Activated CD8-positive, alpha-beta T cell treated with anti-CD3 and anti-CD28 coated beads, Interleukin-2, amount 10 ng/mL, durations not matched to agents 7 days and 5 days (primary cell): Measurements from ENCODE around the gene PSPH. TPM values are rescaled to one million over a fixed set of nuclear protein-coding genes. Genes with fewer than 3 reads are reported as not detected.

Source experiments
- ATAC-seq: fragments of 150-1000 bp; cut with Tn5 transposase; one replicate; pipeline ENCODE4 v1.10.0; 2021; ENCODE audit warnings: moderate library complexity
- CTCF ChIA-PET: fragments of 350-600 bp; sonication (Branson Sonifier 250); formaldehyde crosslinking; loops from one replicate; lab custom pipeline; 2021; ENCODE audit warnings: antibody characterized with exemption; lab: Charles Lee
- POLR2A ChIA-PET: fragments of 350-600 bp; sonication (Branson Sonifier 250); formaldehyde crosslinking; loops from one replicate; lab custom pipeline; 2021; ENCODE audit warnings: antibody characterized with exemption; lab: Charles Lee
- DNase-seq: peaks from one replicate; pipeline ENCODE4 v3.0.0-alpha.2; 2020
- H3K27ac Mint-ChIP-seq: one replicate; pipeline ENCODE4 v1.8.0; 2021; ENCODE audit warnings: mild to moderate bottlenecking, mixed read lengths
- H3K27me3 Mint-ChIP-seq: one replicate; pipeline ENCODE4 v1.8.0; 2021; ENCODE audit warnings: low read depth, mixed read lengths
- H3K36me3 Mint-ChIP-seq: one replicate; pipeline ENCODE4 v1.8.0; 2021; ENCODE audit warnings: low read depth, mixed read lengths
- H3K4me1 Mint-ChIP-seq: one replicate; pipeline ENCODE4 v1.8.0; 2021; ENCODE audit warnings: low read depth, mixed read lengths
- H3K4me3 Mint-ChIP-seq: one replicate; pipeline ENCODE4 v1.8.0; 2021; ENCODE audit warnings: mild to moderate bottlenecking, mixed read lengths
- H3K9me3 Mint-ChIP-seq: one replicate; pipeline ENCODE4 v1.8.0; 2022; ENCODE audit warnings: mixed read lengths; ENCODE audit not compliant: insufficient read depth
- total RNA-seq, 2 experiments: library from RNA; stranded (reverse); gene quantifications; one replicate each; pipeline ENCODE4 v1.2.3, GENCODE V29; 2021

Gene PSPH
- total RNA-seq, 2 experiments from 2014 or later = 14.6 to 16.8 TPM

DNA sequence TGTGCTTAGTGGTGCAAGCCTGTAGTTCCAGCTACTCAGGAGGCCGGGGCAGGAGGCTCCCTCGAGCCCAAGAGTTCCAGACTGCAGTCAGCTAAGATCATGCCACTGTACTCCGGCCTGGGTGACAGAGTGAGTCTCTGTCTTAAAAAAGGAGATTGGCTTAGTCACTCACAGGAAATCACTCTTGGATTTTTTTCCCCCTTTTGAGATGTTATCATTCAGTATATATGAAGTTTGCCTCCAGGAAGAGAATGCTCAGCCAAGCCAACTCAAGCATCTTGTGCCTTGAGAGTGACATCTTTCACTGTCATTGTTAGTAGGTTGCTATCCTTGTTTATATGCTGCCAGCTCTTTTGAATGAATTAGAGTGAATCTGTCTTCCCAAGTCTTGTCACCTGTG, 58.9 kb downstream of the PSPH start:
- no peak overlapping the region for H3K4me3 Mint-ChIP-seq
- ChIA-PET POLR2A (no interaction called here), CTCF (no interaction called here)
- DNase-seq = no peak
- H3K9me3 Mint-ChIP-seq = no peaks in the 10 kb centered on the region
- ATAC-seq = no peak
- peaks cover 28% of the 10 kb centered on the region for H3K36me3 Mint-ChIP-seq
- no peaks in the 10 kb centered on the region for H3K27me3 Mint-ChIP-seq
- no peaks in the 10 kb centered on the region for H3K4me1 Mint-ChIP-seq
- no peak overlapping the region for H3K27ac Mint-ChIP-seq

DNA sequence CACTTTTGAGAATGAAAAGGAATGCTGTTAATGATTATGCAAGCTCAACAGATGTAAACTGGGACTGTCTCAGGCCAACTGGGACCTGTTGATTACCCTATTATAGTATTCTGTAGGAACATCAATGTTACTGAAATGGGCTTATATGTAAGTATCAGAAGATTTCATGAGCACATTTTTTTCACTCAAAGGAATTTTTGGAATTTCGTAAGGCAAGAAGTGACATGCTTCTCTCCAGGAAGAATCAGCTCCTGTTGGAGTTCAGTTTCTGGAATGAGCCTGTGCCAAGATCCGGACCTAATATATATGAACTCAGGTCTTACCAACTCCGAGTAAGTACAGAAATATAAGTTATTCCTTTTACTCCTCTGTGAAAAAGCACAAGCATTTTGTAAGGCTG, 67.7 kb downstream of the PSPH start:
- Mint-ChIP-seq H3K27ac (no peak overlapping the region), H3K4me1 (no peaks in the 10 kb centered on the region), H3K36me3 (peaks cover 34% of the 10 kb centered on the region), H3K27me3 (no peaks in the 10 kb centered on the region), H3K9me3 (no peaks in the 10 kb centered on the region), H3K4me3 (no peak overlapping the region)
- ChIA-PET POLR2A (no interaction called here), CTCF (no interaction called here)
- ATAC-seq = no peak
- DNase-seq = no peak

DNA sequence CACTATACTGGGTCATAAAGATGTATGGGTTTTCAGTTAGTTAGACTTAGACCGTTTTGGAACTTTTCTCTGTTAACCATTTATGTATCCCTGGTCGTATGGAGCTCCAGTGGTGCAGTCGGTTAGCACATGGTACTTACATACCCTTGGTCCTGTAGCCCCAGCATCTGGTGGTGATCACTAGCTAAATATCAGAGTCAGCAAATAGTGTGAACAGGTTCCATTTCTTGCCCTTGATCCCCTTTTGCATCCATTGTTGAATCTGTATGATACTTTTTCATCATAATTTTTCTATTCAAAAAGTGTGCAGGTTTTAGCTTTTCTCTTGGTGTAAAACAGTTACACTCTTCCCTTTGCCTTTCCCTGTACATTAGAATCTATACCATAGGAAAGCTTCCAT, 71.0 kb downstream of the PSPH start:
- ChIA-PET CTCF (interaction anchor here (1.5 kb wide), 1 partner anchor 16 kb away, joined by 5 read pairs; no protein-coding TSS in a partner anchor), POLR2A (no interaction called here)
- peaks cover 30% of the 10 kb centered on the region for H3K36me3 Mint-ChIP-seq
- H3K27me3 Mint-ChIP-seq = no peaks in the 10 kb centered on the region
- H3K27ac Mint-ChIP-seq = no peak overlapping the region
- no peak overlapping the region for H3K4me3 Mint-ChIP-seq
- no peaks in the 10 kb centered on the region for H3K4me1 Mint-ChIP-seq
- ATAC-seq (no peak), DNase-seq (no peak)
- no peaks in the 10 kb centered on the region for H3K9me3 Mint-ChIP-seq

DNA sequence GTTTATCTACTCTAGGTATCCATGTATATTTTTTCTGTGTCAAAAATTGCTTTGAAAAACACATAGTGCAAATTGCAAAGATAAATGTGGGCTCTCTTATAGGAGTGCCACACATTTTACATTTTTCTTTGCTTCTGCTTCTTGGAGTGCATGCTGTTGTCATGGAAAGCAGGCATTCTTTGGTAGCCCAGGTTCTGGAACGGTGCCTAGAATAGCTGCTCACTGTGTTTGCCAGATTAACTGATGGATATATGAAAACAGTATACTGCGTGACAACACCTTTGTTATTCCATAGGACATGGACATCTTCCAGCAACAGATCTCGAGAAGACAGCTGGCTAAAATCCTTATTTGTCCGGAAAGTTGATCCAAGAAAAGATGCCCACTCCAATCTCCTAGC, 73.4 kb downstream of the PSPH start:
- ChIA-PET CTCF (interaction anchor here (1.2 kb wide), 1 partner anchor 14 kb away, joined by 3 read pairs; no protein-coding TSS in a partner anchor), POLR2A (no interaction called here)
- H3K36me3 Mint-ChIP-seq = peaks cover 20% of the 10 kb centered on the region
- no peak for DNase-seq
- H3K27me3 Mint-ChIP-seq = no peaks in the 10 kb centered on the region
- no peak overlapping the region for H3K4me3 Mint-ChIP-seq
- no peak for ATAC-seq
- H3K4me1 Mint-ChIP-seq = no peaks in the 10 kb centered on the region
- H3K9me3 Mint-ChIP-seq = no peaks in the 10 kb centered on the region
- no peak overlapping the region for H3K27ac Mint-ChIP-seq

DNA sequence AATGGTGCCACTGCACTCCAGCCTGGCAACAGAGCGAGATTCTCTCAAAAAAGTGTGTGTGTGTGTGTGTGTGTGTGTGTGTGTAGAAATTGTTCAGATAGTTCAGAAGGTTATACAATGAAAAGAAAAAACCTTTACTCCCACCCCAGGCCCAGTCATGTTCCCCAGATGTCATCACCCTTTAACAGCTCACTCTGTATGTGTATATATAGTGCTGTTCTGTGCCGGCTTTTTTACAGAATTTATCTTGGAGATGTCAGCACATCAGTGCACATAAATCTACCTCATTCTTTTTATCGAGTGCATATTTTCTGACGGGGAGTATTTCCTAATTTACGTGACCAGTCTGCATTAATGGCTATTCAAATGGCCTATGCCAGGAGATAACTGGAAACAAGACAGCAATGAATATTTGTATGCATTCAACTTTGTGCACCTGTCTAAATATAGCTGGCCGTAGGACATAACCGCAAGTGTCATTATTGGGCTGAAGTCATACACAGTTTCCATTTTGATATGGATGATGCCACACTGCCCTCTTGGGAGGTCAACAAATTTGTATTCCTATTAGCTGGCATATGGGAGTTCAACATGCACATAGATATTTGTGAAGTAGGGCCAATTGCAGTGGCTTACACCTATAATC, 75.1 kb downstream of the PSPH start:
- POLR2A ChIA-PET = no interaction called here
- DNase-seq = no peak
- Mint-ChIP-seq H3K4me1 (no peaks in the 10 kb centered on the region), H3K27me3 (no peaks in the 10 kb centered on the region), H3K36me3 (peaks cover 18% of the 10 kb centered on the region), H3K27ac (no peak overlapping the region), H3K4me3 (no peak overlapping the region), H3K9me3 (no peaks in the 10 kb centered on the region)
- CTCF ChIA-PET = interaction anchor here (1.2 kb wide), 1 partner anchor 12 kb away, joined by 3 read pairs; no protein-coding TSS in a partner anchor
- ATAC-seq = no peak

DNA sequence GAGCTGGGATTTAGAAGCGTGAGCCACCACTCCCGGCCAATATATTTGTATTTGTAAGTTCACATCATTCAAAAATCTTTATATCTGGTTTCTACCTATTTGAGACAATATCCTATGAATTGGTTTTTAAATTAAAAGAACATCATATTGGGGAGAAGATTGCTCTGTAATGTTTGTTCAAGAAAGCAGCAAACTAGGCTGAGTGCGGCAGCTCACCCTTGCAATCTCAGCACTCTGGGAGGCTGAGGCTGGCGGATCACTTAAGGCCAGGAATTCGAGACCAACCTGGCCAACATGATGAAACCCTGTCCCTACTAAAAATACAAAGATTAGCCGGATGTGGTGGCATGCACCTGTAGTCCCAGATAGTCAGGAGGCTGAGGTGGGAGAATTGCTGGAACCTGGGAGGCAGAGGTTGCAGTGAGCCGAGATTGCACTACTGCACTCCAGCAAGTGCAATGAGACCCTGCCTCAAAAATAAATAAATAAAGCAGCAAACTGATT, 77.4 kb downstream of the PSPH start:
- ChIA-PET CTCF (interaction anchor here (1.3 kb wide), 1 partner anchor 10 kb away, joined by 4 read pairs; no protein-coding TSS in a partner anchor), POLR2A (no interaction called here)
- Mint-ChIP-seq H3K36me3 (peaks cover 9% of the 10 kb centered on the region), H3K4me1 (peaks cover 7% of the 10 kb centered on the region), H3K9me3 (no peaks in the 10 kb centered on the region), H3K27ac (no peak overlapping the region), H3K27me3 (no peaks in the 10 kb centered on the region), H3K4me3 (no peak overlapping the region)
- no peak for ATAC-seq
- DNase-seq = no peak

DNA sequence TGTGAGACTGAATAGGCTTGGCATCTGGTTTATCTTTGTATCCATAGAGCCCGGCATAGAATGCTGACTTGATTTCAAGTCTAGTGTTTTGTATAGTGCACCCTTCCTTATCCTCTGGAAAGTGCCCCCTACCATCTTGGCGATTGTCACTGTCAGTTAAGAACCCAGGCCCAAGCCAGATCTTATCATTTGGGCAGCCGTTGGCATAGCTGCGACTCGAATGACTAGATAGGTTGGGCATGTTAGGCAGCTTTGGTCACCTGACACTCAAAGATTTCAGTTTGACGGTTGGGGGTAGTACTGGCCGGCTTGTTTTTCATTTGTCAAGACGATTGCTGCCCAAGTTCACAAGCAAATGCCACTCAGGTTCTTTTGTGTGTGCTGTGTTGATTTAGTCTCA, 80.3 kb downstream of the PSPH start:
- CTCF ChIA-PET = no interaction called here
- no peak for ATAC-seq
- DNase-seq = no peak
- H3K27me3 Mint-ChIP-seq = no peaks in the 10 kb centered on the region
- H3K36me3 Mint-ChIP-seq = peaks cover 12% of the 10 kb centered on the region
- no peaks in the 10 kb centered on the region for H3K9me3 Mint-ChIP-seq
- H3K4me3 Mint-ChIP-seq = no peak overlapping the region
- POLR2A ChIA-PET = interaction anchor here (0.6 kb wide), 1 partner anchor 123 kb away, joined by 3 read pairs; no protein-coding TSS in a partner anchor
- H3K27ac Mint-ChIP-seq = no peak overlapping the region
- H3K4me1 Mint-ChIP-seq = peaks cover 7% of the 10 kb centered on the region

DNA sequence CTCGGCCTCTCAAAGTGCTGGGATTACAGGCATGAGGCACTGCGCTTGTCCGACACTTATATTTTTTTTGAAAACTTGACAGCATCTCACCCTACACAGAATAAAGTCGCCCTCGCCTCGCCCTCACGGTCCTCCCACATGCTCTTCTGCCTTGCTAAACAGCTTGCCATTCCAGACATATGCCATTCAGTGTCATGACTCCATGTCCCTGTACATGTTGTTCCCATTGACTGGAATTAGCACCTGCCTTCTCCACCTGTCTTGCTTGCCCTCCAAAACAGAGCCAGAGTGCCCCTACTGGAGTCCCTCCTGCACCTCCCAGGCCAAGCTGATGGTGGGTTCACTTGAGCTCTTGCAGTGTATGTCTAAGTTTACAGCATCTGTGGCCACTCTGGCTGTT, 80.7 kb downstream of the PSPH start:
- H3K27me3 Mint-ChIP-seq = no peaks in the 10 kb centered on the region
- ChIA-PET POLR2A (interaction anchor here (0.6 kb wide), 1 partner anchor 123 kb away, joined by 3 read pairs; no protein-coding TSS in a partner anchor), CTCF (no interaction called here)
- H3K27ac Mint-ChIP-seq = no peak overlapping the region
- no peak overlapping the region for H3K4me3 Mint-ChIP-seq
- H3K4me1 Mint-ChIP-seq = peaks cover 10% of the 10 kb centered on the region
- H3K36me3 Mint-ChIP-seq = peaks cover 12% of the 10 kb centered on the region
- no peaks in the 10 kb centered on the region for H3K9me3 Mint-ChIP-seq
- DNase-seq = no peak
- ATAC-seq = no peak

DNA sequence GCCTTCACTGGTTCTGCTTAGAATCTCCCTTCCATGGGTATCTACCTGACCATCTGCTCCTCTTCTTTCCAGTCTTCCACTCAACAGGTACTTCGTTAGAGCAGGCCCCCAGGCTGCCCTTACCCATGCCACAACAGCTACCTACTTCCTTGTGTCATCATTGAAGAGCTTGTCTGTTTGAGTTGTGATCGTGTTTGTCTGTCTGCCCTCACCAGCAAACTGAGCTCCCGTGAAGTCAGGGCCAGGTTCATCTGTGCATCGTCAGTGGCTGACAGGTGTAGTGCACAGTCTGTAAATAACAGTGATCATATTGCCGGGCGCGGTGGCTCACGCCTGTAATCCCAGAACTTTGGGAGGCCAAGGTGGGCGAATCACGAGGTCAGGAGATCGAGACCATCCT, 81.9 kb downstream of the PSPH start:
- CTCF ChIA-PET = no interaction called here
- ATAC-seq = no peak
- Mint-ChIP-seq H3K9me3 (no peaks in the 10 kb centered on the region), H3K4me1 (peaks cover 15% of the 10 kb centered on the region), H3K4me3 (no peak overlapping the region), H3K27ac (no peak overlapping the region), H3K27me3 (no peaks in the 10 kb centered on the region), H3K36me3 (peaks cover 16% of the 10 kb centered on the region)
- POLR2A ChIA-PET = no interaction called here
- DNase-seq = no peak

DNA sequence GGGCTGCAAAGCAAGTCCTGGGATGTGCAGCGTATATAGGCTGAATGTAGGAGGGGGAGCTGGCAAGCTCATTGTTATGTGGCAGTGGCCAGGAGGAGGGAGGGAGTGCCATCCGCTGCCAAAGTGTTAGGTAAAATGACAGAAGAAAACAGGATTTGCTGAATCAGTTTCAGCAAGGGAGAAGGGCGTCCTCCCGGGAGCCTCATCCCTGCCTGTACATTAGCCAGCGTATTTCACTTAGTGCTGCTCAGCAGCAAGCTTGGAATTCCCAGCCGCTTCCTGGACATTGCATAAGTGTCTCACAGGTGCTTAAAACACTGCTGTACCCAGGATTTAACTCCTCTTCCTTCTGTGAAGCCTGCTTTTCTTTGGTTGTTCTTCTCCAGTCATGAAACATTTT, 84.4 kb downstream of the PSPH start:
- Mint-ChIP-seq H3K27ac (no peak overlapping the region), H3K4me1 (peaks cover 25% of the 10 kb centered on the region), H3K36me3 (peaks cover 16% of the 10 kb centered on the region), H3K27me3 (no peaks in the 10 kb centered on the region), H3K4me3 (no peak overlapping the region), H3K9me3 (no peaks in the 10 kb centered on the region)
- no peak for ATAC-seq
- ChIA-PET POLR2A (interaction anchor here (0.6 kb wide), 1 partner anchor 1208 kb away, joined by 7 read pairs; the partner anchor contains the start of gene SEC61G), CTCF (interaction anchor here (1.0 kb wide), 1 partner anchor 84 kb away, joined by 3 read pairs; the partner anchor contains the start of gene PSPH)
- no peak for DNase-seq

DNA sequence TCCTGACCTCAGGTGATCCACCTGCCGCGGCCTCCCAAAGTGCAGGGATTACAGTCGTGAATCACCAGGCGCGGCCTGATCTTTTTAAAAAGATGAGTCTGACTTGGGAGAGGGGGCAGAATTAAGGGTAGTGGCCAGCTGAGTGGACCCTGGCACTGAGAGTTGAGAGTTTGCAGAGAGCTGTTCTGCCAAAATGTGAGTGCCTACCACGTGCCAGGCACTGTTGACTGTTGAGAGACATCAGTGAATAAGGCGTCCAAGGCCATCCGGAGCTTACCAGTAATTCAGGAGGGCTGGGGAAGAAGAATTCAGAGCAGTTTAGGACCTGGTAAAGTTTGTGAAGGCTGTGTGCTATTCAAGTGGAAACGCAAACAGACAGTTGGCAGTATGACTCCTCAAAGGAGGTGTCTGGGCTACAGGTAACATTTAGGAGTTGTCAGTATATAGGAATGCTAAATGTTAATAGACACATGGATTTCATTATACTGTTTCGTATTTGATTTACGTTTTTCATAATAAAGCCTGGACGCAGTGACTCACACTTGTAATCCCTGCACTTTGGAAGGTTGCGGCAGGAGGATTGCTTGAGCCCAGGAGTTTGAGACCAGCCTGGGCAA, 85.3 kb downstream of the PSPH start:
- H3K4me1 Mint-ChIP-seq = peaks cover 25% of the 10 kb centered on the region
- POLR2A ChIA-PET = no interaction called here

DNA sequence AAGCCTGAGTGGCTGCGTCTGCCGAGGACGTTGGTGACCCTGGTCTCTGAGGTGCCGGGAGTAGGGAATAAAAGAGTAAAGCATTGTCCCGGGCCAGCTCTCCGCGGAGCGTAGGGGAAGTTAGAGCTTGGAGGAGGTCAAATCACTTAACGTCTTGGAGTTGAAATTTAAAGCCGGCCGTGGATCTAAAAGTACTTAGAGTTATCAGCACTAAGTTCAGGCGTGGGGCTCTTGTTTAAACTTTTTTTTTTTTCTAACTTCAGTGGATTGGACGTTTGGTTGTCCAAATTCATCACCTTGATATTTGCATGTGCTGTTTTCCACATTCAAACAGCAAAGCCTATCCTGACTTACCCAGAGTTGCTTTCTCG, 86.2 kb downstream of the PSPH start:
- DNase-seq = peak; percentile 41
- peak overlapping the region; percentile 93 for H3K27ac Mint-ChIP-seq
- no peaks in the 10 kb centered on the region for H3K9me3 Mint-ChIP-seq
- peaks cover 25% of the 10 kb centered on the region for H3K4me1 Mint-ChIP-seq
- peaks cover 12% of the 10 kb centered on the region for H3K36me3 Mint-ChIP-seq
- CTCF ChIA-PET = interaction anchor here (0.7 to 1.5 kb wide), 6 partner anchors 10 to 323 kb away, joined by 3 to 4 read pairs (median 3); no protein-coding TSS in a partner anchor
- POLR2A ChIA-PET = interaction anchor here (0.6 to 1.5 kb wide), 3 partner anchors 101 to 452 kb away, joined by 3 to 5 read pairs (median 3); partner anchors contain the start of gene CHCHD2
- H3K4me3 Mint-ChIP-seq = peak overlapping the region; percentile 82
- H3K27me3 Mint-ChIP-seq = no peaks in the 10 kb centered on the region
- ATAC-seq = no peak

More for the DNA sequence above, 85.3 kb downstream of the PSPH start:
- Mint-ChIP-seq H3K9me3 (no peaks in the 10 kb centered on the region), H3K27ac (no peak overlapping the region), H3K4me3 (peak overlapping the region; percentile 36), H3K27me3 (no peaks in the 10 kb centered on the region), H3K36me3 (peaks cover 16% of the 10 kb centered on the region)
- CTCF ChIA-PET = interaction anchor here (1.0 to 1.5 kb wide), 4 partner anchors 23 to 324 kb away, joined by 3 read pairs; partner anchors contain the start of gene PSPH
- no peak for ATAC-seq
- DNase-seq = no peak
